ENCODE results near the gene SLC35F4.

Gene SLC35F4

DNA sequence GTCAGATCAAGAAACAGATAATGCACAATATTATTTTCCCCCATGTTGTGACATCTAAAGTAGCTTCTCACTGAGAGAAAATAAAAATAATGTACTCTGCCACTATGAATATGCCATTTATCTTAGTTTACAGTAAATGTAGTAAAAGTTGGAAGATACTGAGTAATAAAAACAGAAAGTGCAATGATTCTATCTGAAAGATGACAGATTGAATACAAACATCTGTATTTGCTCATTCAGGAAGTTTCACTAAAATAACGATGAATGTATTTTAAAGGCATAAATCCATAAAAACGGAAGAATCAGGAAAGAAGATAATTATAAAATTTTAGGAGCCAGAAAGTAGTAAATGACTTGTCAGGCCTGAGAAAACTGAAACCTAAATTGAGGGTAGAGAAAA is 18.2 kb downstream of the SLC35F4 start:
- no peak for DNase-seq

DNA sequence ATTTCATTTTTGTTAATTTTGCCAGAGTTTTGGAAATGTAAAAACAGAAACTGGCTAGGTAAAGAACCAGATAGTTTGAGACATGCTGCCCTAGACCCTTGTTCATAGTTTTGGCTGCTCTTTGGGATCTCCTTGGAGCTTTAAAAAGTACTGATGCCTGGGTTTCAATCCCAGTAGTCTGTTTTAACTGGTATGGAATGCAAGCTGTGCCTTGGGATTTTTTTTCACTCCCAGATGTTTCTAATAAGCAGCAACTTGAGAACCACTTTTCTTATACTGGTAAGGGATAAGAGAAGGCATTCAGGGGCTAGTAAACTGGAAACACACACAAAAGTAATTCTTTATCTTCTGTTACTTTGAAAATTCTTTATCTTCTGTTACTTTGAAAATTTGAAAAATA is 18.8 kb downstream of the SLC35F4 start:
- no peak for DNase-seq

GRCh38 chr14:57846596-57846995 is 19.3 kb downstream of the SLC35F4 start:
- no peak for DNase-seq

DNA sequence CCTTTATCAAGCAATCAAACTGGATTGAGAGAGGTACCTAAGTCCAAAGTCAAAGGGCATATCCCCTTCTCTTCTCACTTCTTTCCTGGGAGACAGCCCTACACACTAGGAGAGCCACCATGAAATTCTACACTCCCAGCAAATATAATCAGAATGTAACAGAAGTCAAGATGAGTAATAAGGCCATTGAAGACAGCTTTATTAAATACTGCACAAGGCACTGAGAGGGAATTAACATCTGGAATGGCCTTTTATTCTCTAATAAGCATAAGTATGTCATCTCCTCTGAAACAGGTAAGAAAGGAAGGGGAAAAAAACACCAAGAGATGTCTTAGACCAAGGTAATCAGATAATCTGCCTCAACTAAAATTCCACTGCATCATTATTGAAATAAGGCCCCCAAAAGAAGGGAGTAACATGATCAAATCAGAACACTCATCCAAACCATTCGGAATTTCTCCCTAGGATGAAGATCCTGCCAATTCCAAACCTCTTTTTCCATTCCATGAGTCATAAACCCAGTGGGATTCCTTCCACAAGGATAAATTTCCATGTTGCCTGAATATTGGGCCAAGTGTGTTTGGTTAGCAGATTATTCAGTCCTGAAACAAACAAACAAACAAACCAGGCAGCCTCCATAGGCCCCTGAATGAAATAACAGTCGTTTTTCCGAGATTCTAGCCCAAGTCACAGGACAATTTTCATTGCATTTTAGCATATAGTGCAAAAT is 19.9 kb downstream of the SLC35F4 start:
- no peak for DNase-seq

- DNase-seq = no peak
Measured at GRCh38 chr14:57845316-57845715, 20.6 kb downstream of the SLC35F4 start.

GRCh38 chr14:57837267-57837666 is 28.6 kb downstream of the SLC35F4 start:
- no peak for DNase-seq

DNA sequence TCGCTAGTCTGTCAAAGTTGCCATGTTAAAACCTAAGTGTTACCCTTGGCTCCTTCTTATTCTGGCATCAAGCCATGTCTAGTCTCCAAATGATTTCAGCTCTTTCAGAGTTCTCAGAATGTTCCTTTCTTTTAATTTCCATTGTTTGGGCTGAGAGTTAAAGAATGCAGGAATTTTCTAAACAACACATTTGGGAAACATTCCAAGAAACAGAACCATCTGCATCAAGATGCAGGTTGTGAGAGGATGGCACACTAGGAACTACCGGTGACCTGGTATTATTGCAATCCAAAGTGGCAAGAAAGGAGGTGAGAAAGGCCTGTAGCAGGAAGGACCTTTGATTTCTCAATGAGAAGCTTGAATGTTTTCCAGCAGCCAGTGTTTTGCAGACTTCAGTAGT is 30.1 kb downstream of the SLC35F4 start:
- no peak for DNase-seq

GRCh38 chr14:57834961-57835360 is 30.9 kb downstream of the SLC35F4 start:
- no peak for DNase-seq

GRCh38 chr14:57834001-57834598 is 31.8 kb downstream of the SLC35F4 start:
- DNase-seq = no peak

DNA sequence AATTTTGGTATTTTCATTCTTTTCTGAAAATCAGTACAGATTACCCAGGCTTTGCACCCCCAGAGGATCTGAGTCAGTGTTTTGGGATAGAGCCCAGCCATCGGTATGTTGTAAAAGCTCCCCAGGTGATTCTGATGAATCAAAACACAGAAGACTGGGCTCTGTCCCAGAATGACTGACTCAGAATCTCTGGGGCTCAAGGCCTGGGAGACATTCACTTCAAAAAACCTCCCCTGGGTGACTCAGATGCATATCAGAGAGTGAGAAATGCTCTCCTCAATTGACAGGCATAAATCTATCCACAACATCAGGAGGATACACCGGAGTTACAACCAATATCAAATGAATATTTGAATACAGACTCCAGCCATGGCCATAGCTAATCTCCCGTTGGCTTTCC is 32.6 kb downstream of the SLC35F4 start:
- no peak for DNase-seq

DNA sequence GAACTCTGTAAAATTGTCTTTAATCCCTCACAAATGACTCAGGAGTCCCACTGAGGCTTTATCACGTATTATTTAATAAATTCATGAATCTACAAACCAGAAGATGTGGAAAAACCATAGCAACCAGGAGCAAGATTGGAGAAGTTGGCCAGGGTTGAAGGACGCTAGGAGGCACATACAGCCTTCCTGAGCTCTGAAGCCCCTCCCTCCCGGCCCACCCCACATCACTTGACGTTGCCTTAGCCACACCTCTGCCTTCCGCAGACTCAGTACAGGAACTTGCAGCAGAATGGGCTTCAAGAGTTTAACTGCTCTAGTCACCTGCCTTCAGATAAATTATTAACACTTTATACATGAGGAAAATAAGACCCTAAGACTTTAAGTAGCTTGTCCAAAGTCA is 33.9 kb downstream of the SLC35F4 start:
- DNase-seq = no peak

DNA sequence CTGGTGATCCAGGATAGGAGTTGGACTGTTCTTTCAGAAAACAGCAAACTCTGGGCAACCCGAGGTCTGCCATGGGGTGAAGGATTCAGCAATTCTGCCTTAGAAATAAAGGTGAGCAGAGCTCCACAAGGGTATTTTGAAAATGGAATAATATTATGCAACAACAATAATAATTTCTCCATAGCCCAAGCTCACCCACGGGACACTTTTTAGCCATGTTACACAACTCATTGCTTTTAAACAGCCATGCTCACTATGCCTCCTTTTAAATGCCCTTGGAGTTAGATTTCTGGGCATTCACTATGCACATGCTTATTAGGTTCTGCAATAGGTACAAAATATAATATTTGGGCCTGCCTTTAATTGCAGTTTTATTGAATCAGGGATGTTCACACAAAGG is 37.2 kb downstream of the SLC35F4 start:
- DNase-seq = no peak

GRCh38 chr14:57823015-57823660 is 42.8 kb downstream of the SLC35F4 start:
- DNase-seq = no peak

DNA sequence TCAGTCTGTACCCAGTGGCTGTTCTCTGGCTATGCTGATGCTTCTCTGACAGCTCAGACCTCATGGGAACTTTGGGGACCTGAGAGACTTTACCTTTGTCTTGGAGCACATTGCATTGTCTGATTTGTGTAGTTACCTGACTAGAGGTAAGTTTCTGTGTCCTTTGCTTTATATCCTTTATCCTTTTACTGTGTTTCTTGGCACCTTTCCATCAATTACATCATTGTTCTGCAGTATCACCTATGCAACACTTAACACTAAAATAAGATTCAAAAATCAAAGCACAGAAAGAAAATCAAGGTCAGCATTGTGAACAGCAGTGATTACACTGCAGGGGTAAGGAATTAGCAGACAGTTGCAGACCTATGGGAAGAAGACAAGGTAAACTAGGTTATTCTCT is 43.8 kb downstream of the SLC35F4 start:
- DNase-seq = no peak

GRCh38 chr14:57820581-57820980 is 45.3 kb downstream of the SLC35F4 start:
- no peak for DNase-seq

GRCh38 chr14:57818511-57818910 is 47.4 kb downstream of the SLC35F4 start:
- no peak for DNase-seq

DNA sequence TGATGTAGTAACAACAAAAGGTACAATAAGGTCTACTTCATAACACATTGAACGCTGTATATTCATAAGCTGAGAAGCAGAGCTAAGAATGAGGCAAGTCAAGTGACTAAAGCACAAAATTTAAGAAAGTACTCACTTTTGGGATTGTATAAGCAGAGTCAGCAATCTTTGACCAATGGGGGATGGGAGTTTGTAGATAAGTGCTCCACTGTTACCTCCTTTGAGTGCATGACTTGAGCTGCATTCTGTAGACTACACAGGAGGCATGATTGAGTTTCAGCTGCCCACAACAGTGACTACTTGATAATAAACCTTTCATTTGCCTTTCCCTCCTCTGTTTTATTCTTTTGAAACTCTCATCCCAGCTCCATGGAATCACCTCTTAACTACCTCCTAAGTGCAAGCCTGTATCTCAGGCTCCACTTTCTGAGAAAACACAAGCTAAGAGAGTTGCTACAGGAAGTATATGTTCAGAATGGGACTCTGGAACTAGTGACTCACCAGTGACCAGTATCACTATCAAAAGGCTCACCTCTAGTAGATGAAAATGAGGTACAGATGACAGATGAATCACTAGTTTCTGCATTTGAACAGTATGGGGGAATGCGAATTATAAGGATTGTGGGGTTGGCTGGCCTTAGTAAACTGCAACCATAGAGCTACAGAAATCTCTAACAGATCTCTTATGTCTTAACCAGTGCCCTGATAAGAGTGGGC is 49.2 kb downstream of the SLC35F4 start:
- no peak for DNase-seq

DNA sequence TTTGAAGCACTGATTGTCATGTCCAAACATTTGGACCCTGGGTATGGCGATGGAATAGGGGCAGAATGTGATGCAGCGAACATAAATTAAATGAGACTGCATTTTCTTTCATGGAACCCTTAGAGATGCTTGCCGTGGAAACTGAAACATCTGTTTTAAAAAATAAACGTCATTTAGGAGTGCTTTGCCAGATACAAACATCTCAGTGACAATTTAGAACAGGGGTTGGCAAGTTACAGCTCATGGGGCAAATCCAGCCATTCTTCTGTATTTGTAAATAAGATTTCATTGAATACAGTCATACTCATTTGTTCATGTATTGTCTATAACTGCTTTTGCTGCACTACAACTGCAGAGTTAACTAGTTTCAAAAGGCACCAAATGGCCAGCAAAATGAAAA is 51.2 kb downstream of the SLC35F4 start:
- no peak for DNase-seq

DNA sequence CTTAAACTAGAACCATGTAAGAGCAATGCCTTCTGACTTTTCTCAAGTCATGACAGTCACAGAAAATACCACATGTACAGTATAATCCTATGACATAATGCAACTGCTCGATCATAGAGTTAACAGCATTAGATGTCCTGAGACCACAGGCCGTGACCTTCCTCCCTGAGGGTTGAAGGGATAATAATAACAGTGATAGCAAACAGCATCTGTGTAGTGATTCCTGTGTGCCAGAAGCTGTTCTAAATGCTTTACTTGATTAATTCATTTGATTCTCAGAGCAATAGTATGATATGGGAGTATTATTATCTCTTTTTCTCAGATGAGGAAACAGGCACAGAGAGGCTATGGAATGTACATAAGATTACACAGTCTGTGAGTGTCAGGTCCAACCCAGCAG is 53.2 kb downstream of the SLC35F4 start:
- DNase-seq = no peak

GRCh38 chr14:57811998-57812546 is 53.8 kb downstream of the SLC35F4 start:
- DNase-seq = no peak

DNA sequence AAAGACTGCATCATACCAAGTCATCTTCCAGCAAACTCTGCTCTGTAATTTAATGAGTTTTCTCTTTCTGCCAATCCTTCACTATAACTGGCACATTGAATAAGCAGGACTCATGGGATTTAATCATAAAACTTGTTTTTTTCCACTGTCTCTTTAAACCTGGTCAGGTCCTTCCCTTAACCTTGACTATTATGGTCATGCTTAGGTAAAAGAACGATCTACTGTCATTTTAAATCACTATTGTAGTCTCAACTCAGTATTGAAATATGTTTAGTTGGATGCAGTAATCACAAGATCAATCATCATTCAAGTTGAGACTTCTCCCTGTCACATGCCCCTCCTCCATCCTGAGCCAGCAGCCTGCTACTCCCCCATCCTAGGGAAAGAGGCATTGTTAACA is 56.1 kb downstream of the SLC35F4 start:
- no peak for DNase-seq

DNA sequence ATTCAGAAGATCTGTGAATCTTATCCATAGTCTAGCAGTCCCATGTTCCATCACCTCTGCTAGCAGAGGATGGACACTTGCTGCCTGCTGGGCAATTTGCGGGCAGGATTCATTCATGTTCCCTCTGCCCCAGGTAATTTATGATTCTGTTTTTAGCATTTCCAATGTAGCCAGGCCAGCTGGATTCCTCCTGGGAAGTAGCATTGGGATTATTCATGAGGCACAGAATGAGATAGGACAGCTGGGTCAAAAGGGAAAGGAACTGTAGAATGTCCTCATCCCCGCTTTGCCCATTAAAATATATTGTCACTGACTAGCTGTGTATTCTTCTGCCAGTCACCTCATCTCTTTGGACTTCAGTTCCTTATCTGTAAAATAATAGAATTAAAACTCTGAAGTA is 68.7 kb downstream of the SLC35F4 start:
- no peak for DNase-seq

- no peak for DNase-seq
Measured at GRCh38 chr14:57796556-57796955, 69.3 kb downstream of the SLC35F4 start.

DNA sequence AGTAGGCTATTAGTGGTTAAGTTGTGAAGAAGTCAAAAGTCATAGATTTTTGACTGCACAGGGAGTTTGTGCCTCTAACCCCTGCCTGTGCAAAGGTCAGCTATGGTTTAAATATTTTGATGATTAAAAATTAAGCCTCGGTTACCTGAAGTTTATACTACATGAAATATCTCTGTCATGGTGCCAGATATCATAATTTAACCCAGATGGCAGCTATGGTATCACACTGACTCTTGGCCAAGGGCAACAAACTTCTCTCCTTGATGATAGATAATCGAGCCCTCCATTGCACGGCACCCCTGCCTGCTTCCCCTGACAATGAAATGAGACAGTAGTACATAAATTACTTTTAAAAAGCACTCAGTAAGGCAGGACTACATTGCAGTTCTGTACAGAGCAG is 80.8 kb downstream of the SLC35F4 start:
- DNase-seq = no peak
